ENCODE results near the gene LPP. TPM values are rescaled to one million over a fixed set of nuclear protein-coding genes. Genes with fewer than 3 reads are reported as not detected.

The LPP gene
- total RNA-seq, 1 donor from 2014 or later, result 97.4 TPM

- H3K27ac ChIP-seq (replicated peaks), result peak overlapping the region; percentile 83
- H3K9me3 ChIP-seq (replicated peaks), result no peaks in the 10 kb centered on the region
- H3K27me3 ChIP-seq (ENCODE audit: low read depth), result no peaks in the 10 kb centered on the region
- TF ChIP-seq CTCF (IDR thresholded peaks at IDR 0.05; ENCODE audit: borderline replicate concordance), result no peak
- intact Hi-C loops (cut with micrococcal nuclease), result no loop called here
- no peak for DNase-seq
- H3K4me1 ChIP-seq, result peaks cover 83% of the 10 kb centered on the region
- no peak overlapping the region for H3K4me3 ChIP-seq
- no peaks in the 10 kb centered on the region for H3K36me3 ChIP-seq
These were observed 117.4 kb downstream of the LPP start for GRCh38 chr3:188271226-188271914.

GRCh38 chr3:188272481-188273372 is 118.8 kb downstream of the LPP start:
- no peak for TF ChIP-seq CTCF (IDR thresholded peaks at IDR 0.05; ENCODE audit: borderline replicate concordance)
- DNase-seq, result no peak
- Histone ChIP-seq H3K27me3 (ENCODE audit: low read depth) (no peaks in the 10 kb centered on the region), H3K9me3 (replicated peaks) (no peaks in the 10 kb centered on the region), H3K36me3 (no peaks in the 10 kb centered on the region), H3K4me3 (no peak overlapping the region), H3K27ac (replicated peaks) (peak overlapping the region; percentile 83), H3K4me1 (peaks cover 73% of the 10 kb centered on the region)
- intact Hi-C loops (cut with micrococcal nuclease), result no loop called here

- Histone ChIP-seq H3K36me3 (no peaks in the 10 kb centered on the region), H3K9me3 (replicated peaks) (no peaks in the 10 kb centered on the region), H3K4me1 (peaks cover 73% of the 10 kb centered on the region), H3K27ac (replicated peaks) (peak overlapping the region; percentile 60), H3K4me3 (no peak overlapping the region), H3K27me3 (ENCODE audit: low read depth) (no peaks in the 10 kb centered on the region)
- DNase-seq, result no peak
- TF ChIP-seq CTCF (IDR thresholded peaks at IDR 0.05; ENCODE audit: borderline replicate concordance), result no peak
- intact Hi-C loops (cut with micrococcal nuclease), result no loop called here
These were observed 120.4 kb downstream of the LPP start for GRCh38 chr3:188274249-188274915.

- intact Hi-C loops (cut with micrococcal nuclease), result no loop called here
- H3K27ac ChIP-seq (replicated peaks), result peak overlapping the region; percentile 60
- no peaks in the 10 kb centered on the region for H3K9me3 ChIP-seq (replicated peaks)
- no peaks in the 10 kb centered on the region for H3K27me3 ChIP-seq (ENCODE audit: low read depth)
- H3K4me1 ChIP-seq, result peaks cover 62% of the 10 kb centered on the region
- TF ChIP-seq CTCF (IDR thresholded peaks at IDR 0.05; ENCODE audit: borderline replicate concordance), result no peak
- no peak overlapping the region for H3K4me3 ChIP-seq
- H3K36me3 ChIP-seq, result no peaks in the 10 kb centered on the region
- no peak for DNase-seq
These were observed 122.4 kb downstream of the LPP start for GRCh38 chr3:188276375-188276774.

GRCh38 chr3:188278717-188279324 is 124.9 kb downstream of the LPP start:
- Histone ChIP-seq H3K36me3 (no peaks in the 10 kb centered on the region), H3K27ac (replicated peaks) (peak overlapping the region; percentile 37), H3K9me3 (replicated peaks) (no peaks in the 10 kb centered on the region), H3K27me3 (ENCODE audit: low read depth) (no peaks in the 10 kb centered on the region), H3K4me1 (peaks cover 66% of the 10 kb centered on the region), H3K4me3 (no peak overlapping the region)
- intact Hi-C loops (cut with micrococcal nuclease), result no loop called here
- no peak for TF ChIP-seq CTCF (IDR thresholded peaks at IDR 0.05; ENCODE audit: borderline replicate concordance)
- no peak for DNase-seq
